Upper lobe of right lung (tissue), 1 donor: ENCODE measurements around the gene SLC25A19. TPM values are rescaled to one million over a fixed set of nuclear protein-coding genes. Genes with fewer than 3 reads are reported as not detected.
"Not testable (repeated sequence)": the region's sequence is repeated elsewhere in the genome, so short reads cannot be mapped to it uniquely, and the experiment has no call there.

Source experiments
- ATAC-seq: fragments of 200-7000 bp; cut with Tn5 transposase; one replicate; pipeline ENCODE4 v1.9.1; 2020; ENCODE audit warnings: mild to moderate bottlenecking, moderate library complexity
- DNase-seq: peaks from one replicate; pipeline ENCODE4 v3.0.0-alpha.2; 2020
- H3K27ac ChIP-seq: fragments of 200-600 bp; one replicate; pipeline ENCODE4 v1.8.0; 2022
- H3K27me3 ChIP-seq: fragments of 200-600 bp; one replicate; pipeline ENCODE4 v1.8.0; 2022; ENCODE audit warnings: mild to moderate bottlenecking
- H3K36me3 ChIP-seq: fragments of 200-600 bp; one replicate; pipeline ENCODE4 v1.8.0; 2022
- H3K4me1 ChIP-seq: fragments of 200-600 bp; one replicate; pipeline ENCODE4 v1.8.0; 2022
- H3K4me3 ChIP-seq: fragments of 200-600 bp; one replicate; pipeline ENCODE4 v1.8.0; 2022; ENCODE audit warnings: mild to moderate bottlenecking
- H3K9me3 ChIP-seq: fragments of 200-600 bp; one replicate; pipeline ENCODE4 v1.8.0; 2022
- intact Hi-C: fragments of 100-400 bp; cut with DNase I; formaldehyde crosslinking; loops from one replicate; pipeline ENCODE4 v1.11.0; 2022
- total RNA-seq: library from RNA; stranded (reverse); fragmentation: NEBNext Ultra II Directional; extraction: Animal tissue kit (Norgen Biotek cat#: 25700); gene quantifications from one replicate; pipeline ENCODE4 v1.2.1, GENCODE V29; 2021
- TF ChIP-seq, protein P1 (sequence below): fragments of 200-600 bp; IDR thresholded peaks from one replicate; pipeline ENCODE4 v1.8.0; 2022; ENCODE audit warnings: antibody characterized with exemption
- donor health status: DM: no; HTN: yes; CAD: no; lungs with severe emphysema.

Gene SLC25A19
- total RNA-seq, 1 donor from 2014 or later = 29.4 TPM

DNA sequence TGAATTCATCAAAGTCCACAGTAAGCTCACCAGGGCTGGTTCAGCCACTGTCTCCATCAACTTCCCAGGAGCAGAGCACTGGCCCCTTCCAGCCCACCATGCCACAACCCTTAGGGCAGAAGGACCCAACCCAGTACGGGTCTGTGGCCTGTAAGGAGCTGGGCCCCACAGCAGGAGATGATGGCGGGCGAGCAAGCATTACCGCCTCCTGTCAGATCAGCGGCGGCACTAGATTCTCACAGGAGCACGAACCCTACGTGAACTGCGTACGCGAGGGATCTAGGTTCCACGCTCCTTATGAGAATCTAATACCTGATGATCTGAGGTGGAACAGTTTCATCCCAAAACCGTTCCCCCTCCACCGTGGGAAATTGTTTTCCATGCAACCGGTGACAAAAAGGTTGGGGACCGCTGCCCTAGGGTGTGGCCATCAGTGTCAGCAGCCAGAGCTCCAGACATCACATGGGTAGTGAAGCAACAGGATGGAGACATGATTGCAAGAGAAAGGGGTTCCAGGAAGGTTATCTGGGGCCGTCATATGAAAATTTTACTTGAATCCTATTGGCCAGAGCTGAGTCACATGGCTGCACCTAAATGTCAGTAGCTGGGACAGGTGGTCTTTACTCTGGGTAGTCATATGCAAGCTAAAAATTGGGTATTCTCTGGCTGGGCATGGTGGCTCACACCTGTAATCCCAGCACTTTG is 12.4 kb upstream of the SLC25A19 start:
- no peak for DNase-seq
- Histone ChIP-seq H3K27me3 (no peaks in the 10 kb centered on the region), H3K4me1 (no peaks in the 10 kb centered on the region), H3K4me3 (no peak overlapping the region), H3K9me3 (no peaks in the 10 kb centered on the region), H3K27ac (no peak overlapping the region), H3K36me3 (no peaks in the 10 kb centered on the region)
- intact Hi-C loops = no loop called here
- peak; percentile 78 for ATAC-seq
- TF ChIP-seq, protein P1, sequence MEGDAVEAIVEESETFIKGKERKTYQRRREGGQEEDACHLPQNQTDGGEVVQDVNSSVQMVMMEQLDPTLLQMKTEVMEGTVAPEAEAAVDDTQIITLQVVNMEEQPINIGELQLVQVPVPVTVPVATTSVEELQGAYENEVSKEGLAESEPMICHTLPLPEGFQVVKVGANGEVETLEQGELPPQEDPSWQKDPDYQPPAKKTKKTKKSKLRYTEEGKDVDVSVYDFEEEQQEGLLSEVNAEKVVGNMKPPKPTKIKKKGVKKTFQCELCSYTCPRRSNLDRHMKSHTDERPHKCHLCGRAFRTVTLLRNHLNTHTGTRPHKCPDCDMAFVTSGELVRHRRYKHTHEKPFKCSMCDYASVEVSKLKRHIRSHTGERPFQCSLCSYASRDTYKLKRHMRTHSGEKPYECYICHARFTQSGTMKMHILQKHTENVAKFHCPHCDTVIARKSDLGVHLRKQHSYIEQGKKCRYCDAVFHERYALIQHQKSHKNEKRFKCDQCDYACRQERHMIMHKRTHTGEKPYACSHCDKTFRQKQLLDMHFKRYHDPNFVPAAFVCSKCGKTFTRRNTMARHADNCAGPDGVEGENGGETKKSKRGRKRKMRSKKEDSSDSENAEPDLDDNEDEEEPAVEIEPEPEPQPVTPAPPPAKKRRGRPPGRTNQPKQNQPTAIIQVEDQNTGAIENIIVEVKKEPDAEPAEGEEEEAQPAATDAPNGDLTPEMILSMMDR = no peak

DNA sequence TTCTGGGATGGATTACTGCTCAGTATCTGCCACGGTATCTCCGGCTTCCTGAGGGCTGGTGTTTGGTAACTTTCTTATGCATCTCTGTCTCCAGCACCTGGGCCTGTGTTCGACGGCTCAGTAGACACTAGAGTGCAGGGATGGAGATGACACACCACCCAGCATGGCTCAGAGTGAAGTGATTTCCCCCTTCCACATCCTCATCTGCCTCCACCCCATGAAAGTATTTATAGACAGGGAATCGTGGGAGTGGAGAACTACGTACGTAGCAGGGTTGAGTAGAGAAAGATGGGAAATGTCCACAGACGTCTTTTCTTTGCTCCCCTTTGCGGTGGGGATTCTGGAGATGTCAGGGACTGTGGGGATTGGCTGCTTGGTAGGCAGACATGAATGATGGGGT is 11.8 kb upstream of the SLC25A19 start:
- no peaks in the 10 kb centered on the region for H3K27me3 ChIP-seq
- H3K36me3 ChIP-seq = no peaks in the 10 kb centered on the region
- intact Hi-C loops = no loop called here
- H3K9me3 ChIP-seq = no peaks in the 10 kb centered on the region
- no peaks in the 10 kb centered on the region for H3K4me1 ChIP-seq
- DNase-seq (no peak), ATAC-seq (peak; percentile 73)
- TF ChIP-seq, protein P1 = no peak
- H3K27ac ChIP-seq = no peak overlapping the region
- H3K4me3 ChIP-seq = no peak overlapping the region

DNA sequence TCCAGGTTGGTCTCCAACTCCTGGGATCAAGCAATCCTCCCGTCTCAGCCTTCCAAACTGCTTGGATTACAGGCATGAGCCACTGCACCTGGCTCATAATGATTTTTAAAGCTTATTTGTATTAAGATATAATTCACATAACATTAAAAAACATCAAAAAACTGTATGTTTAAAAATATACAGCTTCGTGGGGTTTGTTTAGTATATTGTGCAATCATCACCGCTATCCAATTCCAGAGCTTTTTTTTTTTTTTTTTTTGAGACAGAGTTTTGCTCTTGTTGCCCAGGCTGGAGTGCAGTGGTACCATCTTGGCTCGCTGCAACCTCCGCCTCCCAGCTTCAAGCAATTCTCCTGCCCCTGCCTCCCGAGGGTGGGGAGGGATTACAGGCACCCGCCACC is 11.0 kb upstream of the SLC25A19 start:
- DNase-seq (no peak), ATAC-seq (no peak)
- Histone ChIP-seq H3K9me3 (no peaks in the 10 kb centered on the region), H3K4me1 (no peaks in the 10 kb centered on the region), H3K4me3 (no peak overlapping the region), H3K27me3 (no peaks in the 10 kb centered on the region), H3K36me3 (no peaks in the 10 kb centered on the region), H3K27ac (no peak overlapping the region)
- TF ChIP-seq, protein P1 = no peak
- intact Hi-C loops = no loop called here

DNA sequence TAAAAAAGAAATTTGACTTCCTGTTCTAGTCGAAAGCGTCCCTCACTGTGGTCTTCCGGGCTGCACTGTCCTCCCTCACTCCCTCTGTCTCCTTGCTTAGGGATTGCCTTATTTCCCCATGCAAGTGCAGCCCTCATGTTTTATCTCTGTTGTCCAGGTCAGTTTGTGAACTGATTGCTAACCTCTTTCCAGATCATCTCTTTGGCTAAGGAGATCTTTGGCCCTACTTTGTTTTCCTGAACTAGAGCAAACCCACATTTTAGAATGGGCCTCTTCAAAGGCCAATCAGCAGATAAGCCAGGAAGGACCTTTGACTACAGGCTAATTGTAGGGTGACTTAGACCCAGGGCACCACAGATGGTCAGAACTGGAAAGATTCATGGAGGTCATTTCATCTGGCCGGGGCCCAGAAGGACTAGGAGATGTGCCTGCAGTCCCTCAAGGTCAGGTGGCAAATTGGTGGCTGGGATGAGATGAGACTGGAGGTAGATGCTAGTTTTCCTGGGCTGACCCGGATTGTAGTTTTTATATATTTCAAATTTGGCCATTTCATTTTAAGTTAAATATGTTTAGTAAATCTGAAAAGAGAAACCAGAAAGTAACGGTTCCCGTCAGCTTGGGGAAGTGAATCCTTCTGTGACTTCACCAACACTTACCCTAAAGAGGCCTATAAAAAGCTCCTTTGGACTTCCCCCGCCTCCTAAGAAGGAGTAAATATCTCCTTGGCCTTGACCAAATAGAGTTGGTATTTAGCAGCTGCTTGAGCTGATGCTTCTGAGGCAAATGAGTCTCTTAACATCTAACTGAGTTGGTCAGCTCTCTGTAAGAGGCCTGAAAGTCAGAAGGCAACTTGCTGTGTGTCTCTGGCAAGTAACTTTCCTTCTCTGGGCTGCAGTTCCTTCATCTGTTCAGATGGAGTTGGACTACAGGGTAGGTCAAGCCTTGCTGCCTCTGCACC is 6.2 kb upstream of the SLC25A19 start:
- Histone ChIP-seq H3K27me3 (no peaks in the 10 kb centered on the region), H3K9me3 (no peaks in the 10 kb centered on the region), H3K27ac (peak overlapping the region; percentile 83), H3K36me3 (no peaks in the 10 kb centered on the region), H3K4me3 (no peak overlapping the region), H3K4me1 (no peaks in the 10 kb centered on the region)
- TF ChIP-seq, protein P1 = no peak
- ATAC-seq (peak; percentile 88), DNase-seq (no peak)
- intact Hi-C loops = no loop called here

DNA sequence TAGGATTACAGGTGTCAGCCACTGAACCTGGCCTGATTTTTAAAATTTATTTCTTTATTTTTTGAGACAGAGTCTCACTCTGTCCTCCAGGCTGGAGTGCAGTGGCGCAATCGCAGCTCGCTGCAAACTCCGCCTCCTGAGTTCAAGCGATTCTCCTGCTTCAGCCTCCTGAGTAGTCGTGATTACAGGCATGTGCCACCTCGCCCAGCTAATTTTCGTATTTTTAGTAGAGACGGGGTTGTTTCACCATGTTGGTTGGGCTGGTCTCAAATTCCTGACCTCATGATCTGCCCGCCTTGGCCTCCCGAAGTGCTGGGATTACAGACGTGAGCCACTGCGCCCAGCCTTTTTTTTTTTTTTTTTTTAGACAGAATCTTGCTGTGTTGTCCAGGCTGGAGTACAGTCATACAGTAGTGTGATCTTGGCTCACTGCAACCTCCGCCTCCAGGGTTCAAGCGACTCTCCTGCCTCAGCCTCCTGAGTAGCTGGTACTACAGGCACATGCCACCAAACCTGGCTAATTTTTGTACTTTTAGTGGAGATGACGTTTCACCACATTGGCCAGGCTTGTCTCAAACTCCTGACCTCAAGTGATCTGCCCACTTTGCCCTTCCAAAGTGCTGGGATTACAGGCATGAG is 3.7 kb upstream of the SLC25A19 start:
- DNase-seq = peak; percentile 89

More for the DNA sequence above, 3.7 kb upstream of the SLC25A19 start:
- peak overlapping the region; percentile 30 for H3K27ac ChIP-seq
- intact Hi-C loops, ATAC-seq, H3K36me3 ChIP-seq, H3K4me1 ChIP-seq, H3K27me3 ChIP-seq, H3K4me3 ChIP-seq, H3K9me3 ChIP-seq: not testable (repeated sequence)
